ENCODE data around the gene DYNC1I2.
"Not testable (repeated sequence)": the region's sequence is repeated elsewhere in the genome, so short reads cannot be mapped to it uniquely, and the experiment has no call there.

DYNC1I2 gene

GRCh38 chr2:171718720-171719119 is 31.5 kb downstream of the DYNC1I2 start:
- DNase-seq, result no peak

- no peak for DNase-seq
Measured at GRCh38 chr2:171719660-171720059, 32.4 kb downstream of the DYNC1I2 start.

GRCh38 chr2:171723716-171724683 is 36.7 kb downstream of the DYNC1I2 start:
- no peak for DNase-seq

- no peak for DNase-seq
Measured at GRCh38 chr2:171726847-171727450, 39.7 kb downstream of the DYNC1I2 start.

GRCh38 chr2:171728989-171729951 is 42.0 kb downstream of the DYNC1I2 start:
- DNase-seq, result no peak

- DNase-seq, result no peak
Measured at GRCh38 chr2:171729952-171730317, 42.7 kb downstream of the DYNC1I2 start.

- DNase-seq, result no peak
Measured at GRCh38 chr2:171735991-171736710, 48.9 kb downstream of the DYNC1I2 start.

GRCh38 chr2:171741189-171741588 is 53.9 kb downstream of the DYNC1I2 start:
- peak; percentile 9 for DNase-seq

GRCh38 chr2:171742760-171743159 is 55.5 kb downstream of the DYNC1I2 start:
- DNase-seq, result no peak

GRCh38 chr2:171745141-171745540 is 57.9 kb downstream of the DYNC1I2 start:
- DNase-seq, result no peak

- DNase-seq, result no peak
Measured at GRCh38 chr2:171745806-171746205, 58.5 kb downstream of the DYNC1I2 start.

- no peak for DNase-seq
Measured at GRCh38 chr2:171747371-171747770, 60.1 kb downstream of the DYNC1I2 start.

GRCh38 chr2:171754254-171754939 is 67.1 kb downstream of the DYNC1I2 start:
- peak; percentile 3 for DNase-seq

GRCh38 chr2:171758762-171759161 is 71.5 kb downstream of the DYNC1I2 start:
- not testable (repeated sequence) for DNase-seq

GRCh38 chr2:171761176-171761575 is 73.9 kb downstream of the DYNC1I2 start:
- DNase-seq, result not testable (repeated sequence)

- peak; percentile 69 for DNase-seq
Measured at GRCh38 chr2:171762879-171763573, 75.8 kb downstream of the DYNC1I2 start.

GRCh38 chr2:171763602-171764001 is 76.3 kb downstream of the DYNC1I2 start:
- peak; percentile 6 for DNase-seq

GRCh38 chr2:171771463-171771862 is 84.2 kb downstream of the DYNC1I2 start:
- no peak for DNase-seq

- DNase-seq, result no peak
Measured at GRCh38 chr2:171772373-171772772, 85.1 kb downstream of the DYNC1I2 start.

GRCh38 chr2:171774581-171774980 is 87.3 kb downstream of the DYNC1I2 start:
- not testable (repeated sequence) for DNase-seq

GRCh38 chr2:171778515-171778914 is 91.2 kb downstream of the DYNC1I2 start:
- no peak for DNase-seq

Measured in HCEC 1CT (cell line).